Neural cell (in vitro differentiated cells): ENCODE data around the gene PABPC1L.

Experiments
- CTCF ChIP-seq: fragments of 450-650 bp; IDR thresholded peaks from 2 replicates; pipeline ENCODE4 v1.5.1; 2014; ENCODE audit warnings: antibody characterized with exemption, mild to moderate bottlenecking, moderate library complexity; ENCODE audit not compliant: poor library complexity, severe bottlenecking
- EP300 ChIP-seq: fragments of 450-650 bp; conservative IDR thresholded peaks from 2 replicates; pipeline ENCODE4 v1.6.1; 2014; ENCODE audit warnings: antibody characterized with exemption, mild to moderate bottlenecking, moderate library complexity; ENCODE audit not compliant: poor library complexity, severe bottlenecking
- EZH2 ChIP-seq: fragments of 200-600, 300-800 bp; shearing (Covaris generic), sonication (generic); IDR thresholded peaks from 2 replicates; pipeline ENCODE4 v1.6.1; 2014; ENCODE audit warnings: antibody characterized with exemption, low read length, borderline replicate concordance, mild to moderate bottlenecking; ENCODE audit not compliant: insufficient read depth, poor library complexity, severe bottlenecking
- MXI1 ChIP-seq: fragments of 450-650 bp; conservative IDR thresholded peaks from 2 replicates; pipeline ENCODE4 v1.6.1; 2014; ENCODE audit warnings: antibody characterized with exemption, mild to moderate bottlenecking; ENCODE audit not compliant: poor library complexity, severe bottlenecking
- POLR2AphosphoS5 ChIP-seq: IDR thresholded peaks from 2 replicates; pipeline ENCODE4 v1.6.1; 2012
- RAD21 ChIP-seq: fragments of 450-650 bp; conservative IDR thresholded peaks from 2 replicates; pipeline ENCODE4 v1.6.1; 2014; ENCODE audit warnings: antibody characterized with exemption, mild to moderate bottlenecking, moderate library complexity
- REST ChIP-seq: IDR thresholded peaks from 2 replicates; pipeline ENCODE4 v1.6.1; 2012; ENCODE audit warnings: borderline replicate concordance
- SMC3 ChIP-seq: fragments of 450-650 bp; conservative IDR thresholded peaks from 2 replicates; pipeline ENCODE4 v1.6.1; 2014; ENCODE audit warnings: antibody characterized with exemption, mild to moderate bottlenecking, moderate library complexity; ENCODE audit not compliant: poor library complexity

GRCh38 chr20:44869471-44869870, 40.4 kb upstream of the PABPC1L start:
- no peak for TF ChIP-seq POLR2AphosphoS5
- TF ChIP-seq SMC3, result no peak
- no peak for TF ChIP-seq CTCF
- TF ChIP-seq MXI1, result no peak
- no peak for TF ChIP-seq REST
- no peak for TF ChIP-seq EZH2
- no peak for TF ChIP-seq EP300
- TF ChIP-seq RAD21, result no peak
